OCI-M1 (cell line): Measurements from ENCODE around the gene GCLC.

Source experiments
- DNase-seq: peaks from one replicate; lab custom pipeline; 2025; lab: John Stamatoyannopoulos, UW

GCLC gene

GRCh38 chr6:53447865-53448264, 97.0 kb downstream of the GCLC start:
- no peak for DNase-seq
